Naive thymus-derived CD8-positive, alpha-beta T cell (primary cell): ENCODE data around the gene RFX7. TPM values are rescaled to one million over a fixed set of nuclear protein-coding genes. Genes with fewer than 3 reads are reported as not detected.

Source experiments
- polyA plus RNA-seq, 3 donors: library from polyadenylated mRNA; unstranded; fragments of 300-500 nt; fragmentation: Illumina TruSeq; gene quantifications; one replicate each; pipeline ENCODE4 v1.2.3, GENCODE V29; 2021
- total RNA-seq, 8 experiments: library from RNA in 2 of 8; stranded (reverse) in 2 of 8; gene quantifications; one replicate each; pipeline ENCODE4 v1.2.3 and lab custom pipeline; 2021 to 2026

Gene RFX7
- total and polyA plus RNA-seq, 5 experiments from 2014 or later = 3.0 to 36.0 (median 4.2) TPM

Other genes with a start within 250 kb of the RFX7 start
- gene TEX9, start 121.5 kb upstream of the RFX7 start, total RNA-seq = 1 to 10 TPM; 3.0 to 3.8 TPM
- under 1 TPM; 0.16 to 0.94 (median 0.75) TPM for gene TEX9, start 121.5 kb upstream of the RFX7 start, polyA plus RNA-seq
- not detected for gene MNS1, start 221.3 kb upstream of the RFX7 start, total RNA-seq
- gene MNS1, start 221.3 kb upstream of the RFX7 start, polyA plus RNA-seq = not detected